ENCODE measurements around the gene DDIT3.
A peak's percentile ranks its signal among the peaks of the same experiment; 100 is the strongest.

DNA sequence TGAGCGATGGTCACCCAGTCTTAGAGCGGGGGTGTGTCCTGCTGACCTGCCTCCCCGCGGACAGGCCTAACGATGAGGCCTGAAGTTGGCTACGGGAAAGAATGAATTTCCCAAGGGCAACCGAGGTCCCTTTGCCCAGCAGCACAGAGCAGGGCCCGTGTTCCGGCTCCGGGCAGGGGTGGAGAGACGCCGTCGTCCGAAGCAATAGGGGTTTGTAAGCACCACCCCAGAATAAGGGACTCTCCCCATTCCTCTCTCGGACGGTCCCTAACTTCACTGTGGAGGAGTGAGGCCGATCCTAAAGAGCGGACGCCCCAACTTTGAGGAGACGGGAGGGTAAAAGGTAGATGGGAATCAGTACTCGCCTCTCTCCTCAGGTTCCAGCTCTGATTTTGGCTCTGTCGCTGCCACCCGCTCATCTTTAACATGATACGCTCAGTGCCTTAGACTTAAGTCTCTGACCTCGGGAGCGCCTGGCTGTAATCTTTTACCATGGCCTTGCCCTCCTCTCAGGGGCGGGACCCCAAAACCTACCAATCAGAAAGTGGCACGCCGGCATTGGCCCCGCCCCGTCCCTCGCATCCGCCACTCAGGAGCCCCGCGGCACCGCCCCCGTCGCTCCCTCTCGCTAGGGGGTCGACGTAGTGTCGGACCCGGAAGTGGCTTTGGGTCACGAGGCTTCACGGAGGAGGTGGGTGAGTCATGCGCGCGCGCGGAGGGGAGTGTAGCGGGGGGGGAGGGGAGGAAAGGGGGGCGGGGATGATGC, at the start of gene DDIT3:
- TF ChIP-seq, protein P1, sequence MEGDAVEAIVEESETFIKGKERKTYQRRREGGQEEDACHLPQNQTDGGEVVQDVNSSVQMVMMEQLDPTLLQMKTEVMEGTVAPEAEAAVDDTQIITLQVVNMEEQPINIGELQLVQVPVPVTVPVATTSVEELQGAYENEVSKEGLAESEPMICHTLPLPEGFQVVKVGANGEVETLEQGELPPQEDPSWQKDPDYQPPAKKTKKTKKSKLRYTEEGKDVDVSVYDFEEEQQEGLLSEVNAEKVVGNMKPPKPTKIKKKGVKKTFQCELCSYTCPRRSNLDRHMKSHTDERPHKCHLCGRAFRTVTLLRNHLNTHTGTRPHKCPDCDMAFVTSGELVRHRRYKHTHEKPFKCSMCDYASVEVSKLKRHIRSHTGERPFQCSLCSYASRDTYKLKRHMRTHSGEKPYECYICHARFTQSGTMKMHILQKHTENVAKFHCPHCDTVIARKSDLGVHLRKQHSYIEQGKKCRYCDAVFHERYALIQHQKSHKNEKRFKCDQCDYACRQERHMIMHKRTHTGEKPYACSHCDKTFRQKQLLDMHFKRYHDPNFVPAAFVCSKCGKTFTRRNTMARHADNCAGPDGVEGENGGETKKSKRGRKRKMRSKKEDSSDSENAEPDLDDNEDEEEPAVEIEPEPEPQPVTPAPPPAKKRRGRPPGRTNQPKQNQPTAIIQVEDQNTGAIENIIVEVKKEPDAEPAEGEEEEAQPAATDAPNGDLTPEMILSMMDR (IDR thresholded peaks at IDR 0.05 in 2 of 3, conservative IDR thresholded peaks at IDR 0.05 in 1 of 3; ENCODE audit: borderline replicate concordance in 1 of 3, insufficient read depth in 1 of 3, low read depth in 2 of 3, low read length in 2 of 3) = no peak
- TF ChIP-seq CEBPB (IDR thresholded peaks at IDR 0.05; ENCODE audit: low read depth) (no peak), SP1 (IDR thresholded peaks at IDR 0.05; ENCODE audit: low read depth) (no peak), SRF (IDR thresholded peaks at IDR 0.05; ENCODE audit: low read depth) (no peak), POLR2AphosphoS5 (IDR thresholded peaks at IDR 0.05; ENCODE audit: low read depth, low read length) (peak; percentile 100), JUND (IDR thresholded peaks at IDR 0.05) (no peak), RAD21 (IDR thresholded peaks at IDR 0.05; ENCODE audit: low read depth) (no peak), EZH2 (IDR thresholded peaks at IDR 0.05) (no peak), ZNF274 (IDR thresholded peaks at IDR 0.05; ENCODE audit: low read depth, low read length) (no peak), EZH2phosphoT487 (IDR thresholded peaks at IDR 0.05; ENCODE audit: borderline replicate concordance) (no peak), POLR2A (IDR thresholded peaks at IDR 0.05; ENCODE audit: borderline replicate concordance, extremely low read depth, insufficient read depth, insufficient read length) (peak; percentile 99)
- TF ChIP-seq, protein P2, sequence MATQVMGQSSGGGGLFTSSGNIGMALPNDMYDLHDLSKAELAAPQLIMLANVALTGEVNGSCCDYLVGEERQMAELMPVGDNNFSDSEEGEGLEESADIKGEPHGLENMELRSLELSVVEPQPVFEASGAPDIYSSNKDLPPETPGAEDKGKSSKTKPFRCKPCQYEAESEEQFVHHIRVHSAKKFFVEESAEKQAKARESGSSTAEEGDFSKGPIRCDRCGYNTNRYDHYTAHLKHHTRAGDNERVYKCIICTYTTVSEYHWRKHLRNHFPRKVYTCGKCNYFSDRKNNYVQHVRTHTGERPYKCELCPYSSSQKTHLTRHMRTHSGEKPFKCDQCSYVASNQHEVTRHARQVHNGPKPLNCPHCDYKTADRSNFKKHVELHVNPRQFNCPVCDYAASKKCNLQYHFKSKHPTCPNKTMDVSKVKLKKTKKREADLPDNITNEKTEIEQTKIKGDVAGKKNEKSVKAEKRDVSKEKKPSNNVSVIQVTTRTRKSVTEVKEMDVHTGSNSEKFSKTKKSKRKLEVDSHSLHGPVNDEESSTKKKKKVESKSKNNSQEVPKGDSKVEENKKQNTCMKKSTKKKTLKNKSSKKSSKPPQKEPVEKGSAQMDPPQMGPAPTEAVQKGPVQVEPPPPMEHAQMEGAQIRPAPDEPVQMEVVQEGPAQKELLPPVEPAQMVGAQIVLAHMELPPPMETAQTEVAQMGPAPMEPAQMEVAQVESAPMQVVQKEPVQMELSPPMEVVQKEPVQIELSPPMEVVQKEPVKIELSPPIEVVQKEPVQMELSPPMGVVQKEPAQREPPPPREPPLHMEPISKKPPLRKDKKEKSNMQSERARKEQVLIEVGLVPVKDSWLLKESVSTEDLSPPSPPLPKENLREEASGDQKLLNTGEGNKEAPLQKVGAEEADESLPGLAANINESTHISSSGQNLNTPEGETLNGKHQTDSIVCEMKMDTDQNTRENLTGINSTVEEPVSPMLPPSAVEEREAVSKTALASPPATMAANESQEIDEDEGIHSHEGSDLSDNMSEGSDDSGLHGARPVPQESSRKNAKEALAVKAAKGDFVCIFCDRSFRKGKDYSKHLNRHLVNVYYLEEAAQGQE (IDR thresholded peaks at IDR 0.05; ENCODE audit: low read depth) = no peak
- TF ChIP-seq, protein P3, sequence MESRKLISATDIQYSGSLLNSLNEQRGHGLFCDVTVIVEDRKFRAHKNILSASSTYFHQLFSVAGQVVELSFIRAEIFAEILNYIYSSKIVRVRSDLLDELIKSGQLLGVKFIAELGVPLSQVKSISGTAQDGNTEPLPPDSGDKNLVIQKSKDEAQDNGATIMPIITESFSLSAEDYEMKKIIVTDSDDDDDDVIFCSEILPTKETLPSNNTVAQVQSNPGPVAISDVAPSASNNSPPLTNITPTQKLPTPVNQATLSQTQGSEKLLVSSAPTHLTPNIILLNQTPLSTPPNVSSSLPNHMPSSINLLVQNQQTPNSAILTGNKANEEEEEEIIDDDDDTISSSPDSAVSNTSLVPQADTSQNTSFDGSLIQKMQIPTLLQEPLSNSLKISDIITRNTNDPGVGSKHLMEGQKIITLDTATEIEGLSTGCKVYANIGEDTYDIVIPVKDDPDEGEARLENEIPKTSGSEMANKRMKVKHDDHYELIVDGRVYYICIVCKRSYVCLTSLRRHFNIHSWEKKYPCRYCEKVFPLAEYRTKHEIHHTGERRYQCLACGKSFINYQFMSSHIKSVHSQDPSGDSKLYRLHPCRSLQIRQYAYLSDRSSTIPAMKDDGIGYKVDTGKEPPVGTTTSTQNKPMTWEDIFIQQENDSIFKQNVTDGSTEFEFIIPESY (IDR thresholded peaks at IDR 0.05; ENCODE audit: extremely low read depth, insufficient replicate concordance, low read length) = no peak

All from HCT116 (cell line).